ENCODE data around the gene MRPL53. TPM values are rescaled to one million over a fixed set of nuclear protein-coding genes. Genes with fewer than 3 reads are reported as not detected.

Gene MRPL53
- total and polyA plus RNA-seq, 2 of the 4 experiments (the other 2 are of a cell fraction): 5.2 to 39.0 TPM

DNA sequence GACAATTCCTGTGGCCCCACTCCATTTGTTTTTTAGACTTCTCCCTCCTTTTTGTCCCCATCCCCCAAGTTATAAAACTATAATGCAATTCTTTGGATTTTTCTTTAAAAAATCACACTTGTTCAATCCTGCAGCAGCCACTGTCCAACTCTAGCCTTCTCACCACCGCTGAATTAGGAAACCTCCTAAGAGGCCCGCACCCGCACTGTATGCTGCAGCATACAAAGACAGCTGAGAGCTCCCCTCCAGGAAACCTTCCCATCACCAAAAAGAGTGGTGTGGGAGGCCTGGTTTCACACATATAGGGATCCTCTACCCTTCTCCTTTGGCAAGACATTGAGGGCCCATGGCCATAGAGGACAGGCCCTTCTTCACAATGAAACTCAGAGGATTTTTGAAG lies 32.1 kb upstream of the MRPL53 start:
- no peak for DNase-seq
- Histone ChIP-seq H2BK20ac (ENCODE audit: low read depth, low read length) (no peak overlapping the region), H2BK120ac (ENCODE audit: low read depth, low read length) (no peak overlapping the region), H3K4me3 (ENCODE audit: insufficient read depth, low read depth, low read length) (no peak overlapping the region), H3K14ac (replicated peaks; ENCODE audit: low read depth, low read length) (no peak overlapping the region), H4K5ac (ENCODE audit: low read depth, low read length) (no peak overlapping the region), H2BK5ac (ENCODE audit: low read depth, low read length, poor library complexity, severe bottlenecking) (no peak overlapping the region), H3K4ac (ENCODE audit: low read depth, low read length) (no peak overlapping the region), H4K91ac (ENCODE audit: insufficient read depth, low read depth, low read length) (no peak overlapping the region), H3K27me3 (ENCODE audit: control insufficient read depth, insufficient read depth, low read length) (peaks cover 16% of the 10 kb centered on the region), H3K79me1 (ENCODE audit: low read depth in 1 of 2, low read length in 2 of 2) (peaks cover 12 to 40% of the 10 kb centered on the region in 2 experiments), H3K23ac (ENCODE audit: low read depth, low read length) (no peak overlapping the region), H3K4me1 (ENCODE audit: control insufficient read depth, insufficient read depth, low read length) (peaks cover 18% of the 10 kb centered on the region), H3K27ac (ENCODE audit: insufficient read depth, low read length) (no peak overlapping the region), H3K56ac (ENCODE audit: extremely low read depth, insufficient read depth, low read length) (no peak overlapping the region), H2AK5ac (ENCODE audit: low read depth, low read length) (peak overlapping the region; percentile 85; the same call in 1 of the 2 replicates), H4K20me1 (ENCODE audit: insufficient read depth, low read length) (no peaks in the 10 kb centered on the region), H2AK9ac (replicated peaks; ENCODE audit: low read depth, low read length, poor library complexity) (no peak overlapping the region), H4K8ac (ENCODE audit: low read depth in 2 of 2, low read length in 2 of 2) (peak overlapping the region in 1 of 2 experiments; percentile 30; a peak in 1 of 4 replicates), H2BK15ac (ENCODE audit: low read depth, low read length) (no peak overlapping the region), H3K18ac (ENCODE audit: low read depth, low read length) (no peak overlapping the region), H3K4me2 (ENCODE audit: low read depth, low read length) (no peak overlapping the region), H3K9me1 (ENCODE audit: insufficient read depth, low read length) (peaks cover 9% of the 10 kb centered on the region), H3K36me3 (ENCODE audit: control insufficient read depth, insufficient read depth, low read length) (peaks cover 16% of the 10 kb centered on the region), H3K9ac (ENCODE audit: low read depth, low read length) (no peak overlapping the region), H2AFZ (replicated peaks; ENCODE audit: low read length, poor library complexity) (no peak overlapping the region), H3K9me3 (ENCODE audit: control insufficient read depth, insufficient read depth, low read length) (no peaks in the 10 kb centered on the region)
- ChIA-PET CTCF (no interaction called here), POLR2A (ENCODE audit: unreplicated experiment) (interaction anchor here (1.1 to 1.4 kb wide), 2 partner anchors 22 to 89 kb away, joined by 3 to 4 read pairs; partner anchors contain the start of genes CCDC142 and TTC31)
- intact Hi-C loops (cut with micrococcal nuclease) (no loop called here), in situ Hi-C loops (cut with MboI; ENCODE audit: low sequenced_read_pairs) (no loop called here), dilution Hi-C loops (cut with HindIII; ENCODE audit: low sequenced_read_pairs, unreplicated experiment) (no loop called here)
- no peak for ATAC-seq (ENCODE audit: low read depth)
- BruUV-seq (replicated peaks): no TSS peak
- no CpG with 5 or more reads among the region's 3 CpGs for WGBS, 2 experiments (ENCODE audit: extremely low coverage in 2 of 2, insufficient read length in 1 of 2)
- no peak for TF ChIP-seq FOS (IDR thresholded peaks at IDR 0.05; ENCODE audit: low read depth, low read length)
- no peak for TF ChIP-seq BHLHE40 (IDR thresholded peaks at IDR 0.05; ENCODE audit: low read depth, low read length)
- TF ChIP-seq MAZ (IDR thresholded peaks at IDR 0.05; ENCODE audit: borderline replicate concordance, low read depth, low read length): no peak
- no peak for TF ChIP-seq USF2 (IDR thresholded peaks at IDR 0.05; ENCODE audit: low read depth, low read length)
- no peak for TF ChIP-seq CEBPB (IDR thresholded peaks at IDR 0.05; ENCODE audit: low read depth, low read length)
- no peak for TF ChIP-seq RAD21 (IDR thresholded peaks at IDR 0.05; ENCODE audit: low read length)
- no peak for TF ChIP-seq MAFK (IDR thresholded peaks at IDR 0.05; ENCODE audit: low read depth, low read length)
